K562 (cell line): ENCODE data around the gene RTBDN. TPM values are rescaled to one million over a fixed set of nuclear protein-coding genes. Genes with fewer than 3 reads are reported as not detected.

ENCODE experiments used
- ATF1 ChIP-seq, 2 experiments: fragments of 450-650 bp in 1 of 2; IDR thresholded peaks; 2 replicates each; pipeline ENCODE4 v1.6.1; 2016; ENCODE audit warnings: missing compliant biosample characterization in 1 of 2, missing genetic modification characterization in 1 of 2
- EGR1 ChIP-seq: fragments of 450-650 bp; conservative IDR thresholded peaks from 2 replicates; pipeline ENCODE4 v1.6.1; 2017; ENCODE audit warnings: mild to moderate bottlenecking
- FUS ChIP-seq: fragments of 200-400 bp; formaldehyde crosslinking; optimal IDR thresholded peaks from 2 replicates; pipeline ENCODE3; 2017; ENCODE audit warnings: low read depth, low read length
- HDAC3 ChIP-seq: fragments of 450-650 bp; IDR thresholded peaks from 2 replicates; pipeline ENCODE4 v1.6.1; 2018; ENCODE audit warnings: borderline replicate concordance, mild to moderate bottlenecking, moderate library complexity; ENCODE audit not compliant: partially characterized antibody
- HNRNPUL1 ChIP-seq: fragments of 200-400 bp; formaldehyde crosslinking; IDR thresholded peaks from 2 replicates; pipeline ENCODE4 v1.6.1; 2017; ENCODE audit warnings: low read length
- HOMEZ ChIP-seq: fragments of 250-450 bp; sonication (Bioruptor Pico); IDR thresholded peaks from 2 replicates; pipeline ENCODE4 v1.4.0; 2020; ENCODE audit warnings: mild to moderate bottlenecking, moderate library complexity
- JUN ChIP-seq, 2 experiments: sonication (generic) in 1 of 2; formaldehyde crosslinking in 1 of 2; IDR thresholded peaks; 2 replicates each; pipeline versions ENCODE4 v1.6.1 to v1.8.0; 2012 to 2022; ENCODE audit warnings: borderline replicate concordance in 2 of 2, mild to moderate bottlenecking in 2 of 2, improper control_type of control experiment in 1 of 2, low read depth in 1 of 2, low read length in 1 of 2, missing genetic modification reagents in 1 of 2
- KLF13 ChIP-seq: fragments of 450-650 bp; IDR thresholded peaks from 2 replicates; pipeline ENCODE4 v1.6.1; 2016; ENCODE audit warnings: missing genetic modification characterization, low read depth, mild to moderate bottlenecking, missing compliant biosample characterization, moderate library complexity, borderline replicate concordance
- LCOR ChIP-seq: sonication (generic); formaldehyde crosslinking; IDR thresholded peaks from 2 replicates; pipeline ENCODE4 v1.8.0; 2022; ENCODE audit warnings: mild to moderate bottlenecking, missing genetic modification reagents
- NEUROD1 ChIP-seq: fragments of 150-350 bp; IDR thresholded peaks from 2 replicates; pipeline ENCODE4 v1.6.1; 2014; ENCODE audit warnings: borderline replicate concordance, low read length, low read depth; ENCODE audit not compliant: partially characterized antibody
- SMAD4 ChIP-seq: fragments of 250-450 bp; sonication (Bioruptor Pico); conservative IDR thresholded peaks from 2 replicates; pipeline ENCODE4 v1.8.0; 2021; ENCODE audit warnings: inconsistent platforms, mild to moderate bottlenecking, moderate library complexity
- TBP ChIP-seq: optimal IDR thresholded peaks from 2 replicates; pipeline ENCODE3; 2011; ENCODE audit warnings: low read depth, low read length, improper control_type of control experiment
- TEAD4 ChIP-seq, 2 experiments: sonication (generic) in 1 of 2; formaldehyde crosslinking in 1 of 2; IDR thresholded peaks; 2 replicates each; pipeline versions ENCODE4 v1.6.1 to v1.8.0; 2012 to 2022; ENCODE audit warnings: borderline replicate concordance in 1 of 2, inconsistent platforms in 1 of 2, low read length in 1 of 2, mild to moderate bottlenecking in 1 of 2, missing genetic modification reagents in 1 of 2
- USF1 ChIP-seq: sonication (generic); formaldehyde crosslinking; IDR thresholded peaks from 2 replicates; pipeline ENCODE4 v1.9.0; 2022; ENCODE audit warnings: mild to moderate bottlenecking, missing genetic modification reagents
- VEZF1 ChIP-seq: fragments of 200-800 bp; sonication (Bioruptor generic); IDR thresholded peaks from 2 replicates; pipeline ENCODE4 v1.6.1; 2017; ENCODE audit warnings: missing genetic modification characterization, missing compliant biosample characterization
- ZC3H4 ChIP-seq: sonication (generic); formaldehyde crosslinking; IDR thresholded peaks from 2 replicates; pipeline ENCODE4 v1.9.0; 2021; ENCODE audit warnings: missing genetic modification reagents, borderline replicate concordance
- ZNF12 ChIP-seq: sonication (generic); formaldehyde crosslinking; IDR thresholded peaks from 2 replicates; pipeline ENCODE4 v1.4.0; 2020; ENCODE audit warnings: mild to moderate bottlenecking, missing genetic modification reagents
- ZNF639 ChIP-seq, 2 experiments: fragments of 200-800 bp in 1 of 2; sonication (Bioruptor generic) in 1 of 2; sonication (generic) in 1 of 2; formaldehyde crosslinking in 1 of 2; IDR thresholded peaks in 1 of 2; conservative IDR thresholded peaks in 1 of 2; 2 replicates each; pipeline versions ENCODE4 v1.5.0 to v1.6.1; 2016 to 2020; ENCODE audit warnings: missing compliant biosample characterization in 1 of 2, missing genetic modification characterization in 1 of 2, missing genetic modification reagents in 1 of 2
- ZNF79 ChIP-seq: fragments of 250-450 bp; sonication (Bioruptor Pico); IDR thresholded peaks from 2 replicates; pipeline ENCODE4 v1.4.0; 2020; ENCODE audit warnings: low read depth, mild to moderate bottlenecking, moderate library complexity
- polyA plus RNA-seq, 8 experiments: library from polyadenylated mRNA; depleted of rRNA in 4 of 8; stranded (reverse) in 5 of 8; unstranded in 3 of 8; fragments of >200 nt; fragmentation: Nextera tagmentation in 2 of 8; fragmentation: Illumina TruSeq in 1 of 8; extraction: Ambion mirVana in 2 of 8; extraction: Trizol in 1 of 8; gene quantifications; 2 replicates each; pipeline versions ENCODE4 v1.2.1 to v1.2.3, GENCODE V29; 2011 to 2014; ENCODE audit warnings: inconsistent platforms in 1 of 8, missing spikeins in 1 of 8
- total RNA-seq, 7 experiments: library from RNA; depleted of rRNA in 6 of 7; stranded (reverse); fragments of >200 nt in 6 of 7; fragmentation: Illumina TruSeq in 2 of 7; extraction: Trizol in 2 of 7; gene quantifications; 2 replicates each; pipeline versions ENCODE4 v1.2.1 to v1.2.3, GENCODE V29; 2011 to 2021; ENCODE audit warnings: low replicate concordance in 1 of 7

RTBDN gene
- total and polyA plus RNA-seq, 9 of the 15 experiments (the other 6 are each of a cell fraction or from before 2014, with no cell fraction given) = 0.20 to 2.3 (median 0.72) TPM; not detected in 1

- TF ChIP-seq KLF13 (tag) (0 out of 2 replicates have a peak, but pooled peaks have one; percentile 56), USF1 (CRISPR knock-in tag) (0 out of 2 replicates have a peak, but pooled peaks have one; percentile 10), VEZF1 (CRISPR knock-in tag) (peak; percentile 31; the same call in 1 of the 2 replicates), LCOR (CRISPR knock-in tag) (peak; percentile 91), ZC3H4 (CRISPR knock-in tag) (no peak), ATF1 (CRISPR knock-in tag; IDR thresholded peaks at IDR 0.05) (peak; percentile 81), ATF1 (tag; IDR thresholded peaks at IDR 0.05) (peak; percentile 96), SMAD4 (CRISPR knock-in tag) (0 out of 2 replicates have a peak, but pooled peaks have one; percentile 42), ZNF639 (CRISPR knock-in tag; conservative IDR thresholded peaks at IDR 0.05 in 1 of 2, IDR thresholded peaks at IDR 0.05 in 1 of 2) (peak in 1 of 2 experiments; percentile 31; a peak in 1 of 4 replicates), NEUROD1 (peak; percentile 15), EGR1 (peak; percentile 97), TBP (peak; percentile 75), TEAD4 (IDR thresholded peaks at IDR 0.05; ENCODE audit: low read length) (0 out of 2 replicates have a peak, but pooled peaks have one; percentile 10), TEAD4 (CRISPR knock-in tag; IDR thresholded peaks at IDR 0.05; ENCODE audit: borderline replicate concordance) (no peak), HOMEZ (CRISPR knock-in tag) (no peak), JUN (IDR thresholded peaks at IDR 0.05; ENCODE audit: borderline replicate concordance, low read depth, low read length) (peak; percentile 59), JUN (CRISPR knock-in tag; IDR thresholded peaks at IDR 0.05; ENCODE audit: borderline replicate concordance) (no peak; the same call in 1 of the 2 replicates), FUS (no peak), HNRNPUL1 (no peak), HDAC3 (no peak), ZNF79 (CRISPR knock-in tag) (no peak), ZNF12 (CRISPR knock-in tag) (peak; percentile 22; the same call in 1 of the 2 replicates)
Measured at GRCh38 chr19:12806242-12807081, 27.9 kb downstream of the RTBDN start, which contains the start of gene RNASEH2A (continued).
